Astrocyte (in vitro differentiated cells and primary cell): Measurements from ENCODE around the gene RILP. TPM values are rescaled to one million over a fixed set of nuclear protein-coding genes. Genes with fewer than 3 reads are reported as not detected.

ENCODE experiments used
- DNase-seq: peaks from one replicate; pipeline ENCODE4 v3.0.0-alpha.2; 2010; ENCODE audit warnings: low read depth
- FAIRE-seq: peaks from 2 replicates; lab custom pipeline; 2011; peaks lifted over from hg19 to GRCh38; lab: Jason Lieb, UNC
- H2AFZ ChIP-seq: 2 replicates; pipeline ENCODE4 v1.6.0; 2012; ENCODE audit warnings: low read depth, low read length, inconsistent platforms
- H3K27ac ChIP-seq: 2 replicates; pipeline ENCODE4 v1.5.1; 2011; ENCODE audit warnings: low read depth, low read length, inconsistent platforms
- H3K27me3 ChIP-seq: 2 replicates; pipeline ENCODE4 v1.6.0; 2011; ENCODE audit warnings: low read length, inconsistent platforms; ENCODE audit not compliant: insufficient read depth
- H3K36me3 ChIP-seq: 2 replicates; pipeline ENCODE4 v1.5.1; 2011; ENCODE audit warnings: low read length, inconsistent platforms; ENCODE audit not compliant: insufficient read depth
- H3K4me1 ChIP-seq: 2 replicates; pipeline ENCODE4 v1.5.1; 2011; ENCODE audit warnings: low read length, inconsistent platforms; ENCODE audit not compliant: insufficient read depth
- H3K4me2 ChIP-seq: 2 replicates; pipeline ENCODE4 v1.6.0; 2012; ENCODE audit warnings: low read length, inconsistent platforms
- H3K4me3 ChIP-seq: 2 replicates; pipeline ENCODE4 v1.5.1; 2011; ENCODE audit warnings: low read depth, mild to moderate bottlenecking, low read length, inconsistent platforms; ENCODE audit not compliant: insufficient read depth
- H3K79me2 ChIP-seq: 2 replicates; pipeline ENCODE4 v1.6.0; 2012; ENCODE audit warnings: mild to moderate bottlenecking, low read length, inconsistent platforms; ENCODE audit not compliant: insufficient read depth
- H3K9ac ChIP-seq: 2 replicates; pipeline ENCODE4 v1.6.0; 2012; ENCODE audit warnings: mild to moderate bottlenecking, low read length, inconsistent platforms
- H3K9me3 ChIP-seq: 2 replicates; pipeline ENCODE4 v1.5.1; 2012; ENCODE audit warnings: low read depth, mild to moderate bottlenecking, low read length, inconsistent platforms; ENCODE audit not compliant: insufficient read depth
- H4K20me1 ChIP-seq: 2 replicates; pipeline ENCODE4 v1.6.0; 2012; ENCODE audit warnings: low read length, inconsistent platforms; ENCODE audit not compliant: insufficient read depth
- H3K27ac Mint-ChIP-seq: one replicate; pipeline ENCODE4 v1.8.0; 2021; ENCODE audit warnings: mild to moderate bottlenecking, mixed read lengths; ENCODE audit not compliant: unreplicated experiment
- H3K27me3 Mint-ChIP-seq: one replicate; pipeline ENCODE4 v1.8.0; 2021; ENCODE audit warnings: low read depth, mixed read lengths; ENCODE audit not compliant: unreplicated experiment
- H3K36me3 Mint-ChIP-seq: one replicate; pipeline ENCODE4 v1.8.0; 2021; ENCODE audit warnings: low read depth, mixed read lengths; ENCODE audit not compliant: unreplicated experiment
- H3K4me1 Mint-ChIP-seq: one replicate; pipeline ENCODE4 v1.8.0; 2021; ENCODE audit warnings: low read depth, mixed read lengths; ENCODE audit not compliant: unreplicated experiment
- H3K4me3 Mint-ChIP-seq: one replicate; pipeline ENCODE4 v1.8.0; 2021; ENCODE audit warnings: mild to moderate bottlenecking, moderate library complexity, mixed read lengths; ENCODE audit not compliant: unreplicated experiment
- H3K9me3 Mint-ChIP-seq: one replicate; pipeline ENCODE4 v1.8.0; 2021; ENCODE audit warnings: mild to moderate bottlenecking, mixed read lengths; ENCODE audit not compliant: unreplicated experiment
- EZH2 ChIP-seq: IDR thresholded peaks from 2 replicates; pipeline ENCODE4 v1.6.1; 2012; ENCODE audit warnings: mild to moderate bottlenecking, low read length, inconsistent platforms; ENCODE audit not compliant: insufficient read depth
- total RNA-seq: library from RNA; stranded (reverse); gene quantifications from 2 replicates; pipeline ENCODE4 v1.2.1, GENCODE V29; 2021
- TF ChIP-seq, protein P1 (sequence below): IDR thresholded peaks from 2 replicates; pipeline ENCODE4 v1.5.1; 2011; ENCODE audit warnings: low read depth, mild to moderate bottlenecking, inconsistent platforms, low read length, moderate library complexity; ENCODE audit not compliant: insufficient read depth

RILP gene
- total RNA-seq, 1 donor from 2014 or later: 7.8 TPM

DNA sequence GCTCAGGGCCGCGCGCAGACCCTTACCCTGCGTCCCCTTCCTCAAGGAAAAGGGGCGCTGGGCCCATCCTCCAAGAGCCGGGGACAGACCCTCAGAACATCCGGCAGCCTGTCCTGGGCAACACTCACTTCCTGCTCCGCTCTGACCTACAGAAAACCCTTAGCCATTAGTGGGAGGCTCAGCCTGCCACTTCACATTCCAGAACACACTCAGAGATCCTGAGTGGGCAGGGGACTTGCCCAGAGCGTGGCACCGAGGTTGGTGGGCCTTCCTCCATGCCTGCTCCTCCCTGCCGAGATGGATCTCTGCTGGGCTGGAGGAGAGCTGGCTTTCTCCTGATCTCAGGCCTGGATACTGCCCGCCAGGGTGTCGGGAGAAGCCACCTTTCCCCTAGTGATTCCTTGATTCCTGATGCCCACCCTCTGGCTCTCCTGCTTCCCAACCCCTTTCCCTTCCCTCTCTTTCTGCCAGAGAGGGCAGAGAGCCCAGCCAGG, 5.6 kb downstream of the RILP start:
- Histone ChIP-seq H3K9ac (peak overlapping the region; percentile 38), H3K79me2 (no peaks in the 10 kb centered on the region), H3K27me3 (no peaks in the 10 kb centered on the region), H3K27ac (no peak overlapping the region), H2AFZ (peak overlapping the region; percentile 81), H3K4me3 (peak overlapping the region; percentile 48), H3K36me3 (no peaks in the 10 kb centered on the region), H4K20me1 (no peaks in the 10 kb centered on the region), H3K9me3 (no peaks in the 10 kb centered on the region), H3K4me2 (peak overlapping the region; percentile 84), H3K4me1 (peaks cover 24% of the 10 kb centered on the region)
- FAIRE-seq (no peak), DNase-seq (no peak)
- Mint-ChIP-seq H3K27ac (no peak overlapping the region), H3K4me1 (peaks cover 18% of the 10 kb centered on the region), H3K27me3 (peaks cover 2% of the 10 kb centered on the region), H3K4me3 (peak overlapping the region; percentile 79), H3K36me3 (peaks cover 2% of the 10 kb centered on the region), H3K9me3 (no peaks in the 10 kb centered on the region)
- TF ChIP-seq, protein P1, sequence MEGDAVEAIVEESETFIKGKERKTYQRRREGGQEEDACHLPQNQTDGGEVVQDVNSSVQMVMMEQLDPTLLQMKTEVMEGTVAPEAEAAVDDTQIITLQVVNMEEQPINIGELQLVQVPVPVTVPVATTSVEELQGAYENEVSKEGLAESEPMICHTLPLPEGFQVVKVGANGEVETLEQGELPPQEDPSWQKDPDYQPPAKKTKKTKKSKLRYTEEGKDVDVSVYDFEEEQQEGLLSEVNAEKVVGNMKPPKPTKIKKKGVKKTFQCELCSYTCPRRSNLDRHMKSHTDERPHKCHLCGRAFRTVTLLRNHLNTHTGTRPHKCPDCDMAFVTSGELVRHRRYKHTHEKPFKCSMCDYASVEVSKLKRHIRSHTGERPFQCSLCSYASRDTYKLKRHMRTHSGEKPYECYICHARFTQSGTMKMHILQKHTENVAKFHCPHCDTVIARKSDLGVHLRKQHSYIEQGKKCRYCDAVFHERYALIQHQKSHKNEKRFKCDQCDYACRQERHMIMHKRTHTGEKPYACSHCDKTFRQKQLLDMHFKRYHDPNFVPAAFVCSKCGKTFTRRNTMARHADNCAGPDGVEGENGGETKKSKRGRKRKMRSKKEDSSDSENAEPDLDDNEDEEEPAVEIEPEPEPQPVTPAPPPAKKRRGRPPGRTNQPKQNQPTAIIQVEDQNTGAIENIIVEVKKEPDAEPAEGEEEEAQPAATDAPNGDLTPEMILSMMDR: no peak
- TF ChIP-seq EZH2: no peak

DNA sequence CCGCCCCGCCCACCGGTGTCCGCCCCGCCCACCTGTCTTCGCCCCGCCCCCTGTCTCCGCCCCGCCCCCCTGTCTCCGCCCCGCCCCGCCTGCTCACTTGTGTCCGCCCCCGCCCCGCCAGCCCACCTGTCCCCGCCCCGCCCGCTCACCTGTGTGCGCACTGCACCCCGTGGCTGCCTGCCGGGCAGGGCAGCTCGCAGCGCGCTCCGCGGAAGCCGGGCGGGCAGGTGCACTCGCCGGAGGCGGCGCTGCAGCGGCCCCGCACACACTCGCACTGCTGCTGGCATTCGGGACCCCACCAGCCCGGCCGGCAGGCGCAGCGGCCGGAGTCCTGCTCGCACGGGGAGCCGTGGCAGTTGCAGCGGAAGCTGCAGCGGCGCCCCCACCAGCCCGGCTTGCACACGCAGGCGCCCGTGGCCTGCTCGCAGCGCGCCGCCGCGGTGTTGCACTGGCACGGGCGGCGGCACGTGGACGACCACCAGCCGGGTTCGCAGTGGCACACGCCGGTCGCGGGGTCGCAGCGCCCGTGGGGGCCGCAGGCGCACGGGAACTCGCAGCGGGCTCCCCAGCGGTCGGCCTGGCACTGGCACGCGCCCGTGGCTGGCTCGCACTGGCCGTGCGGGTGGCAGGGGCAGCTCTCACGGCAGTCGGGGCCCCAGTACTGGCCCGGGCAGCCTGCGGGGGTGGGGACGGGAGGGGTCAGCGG, 6.2 kb downstream of the RILP start:
- no peak for TF ChIP-seq EZH2
- TF ChIP-seq, protein P1: no peak
- H3K4me2 ChIP-seq: peak overlapping the region; percentile 84
- Mint-ChIP-seq H3K27me3 (peaks cover 2% of the 10 kb centered on the region), H3K9me3 (no peaks in the 10 kb centered on the region), H3K4me3 (no peak overlapping the region), H3K4me1 (peaks cover 18% of the 10 kb centered on the region), H3K27ac (no peak overlapping the region), H3K36me3 (peaks cover 2% of the 10 kb centered on the region)
- no peaks in the 10 kb centered on the region for H3K9me3 ChIP-seq
- no peaks in the 10 kb centered on the region for H4K20me1 ChIP-seq
- peaks cover 22% of the 10 kb centered on the region for H3K4me1 ChIP-seq
- peak overlapping the region; percentile 81 for H2AFZ ChIP-seq
- H3K4me3 ChIP-seq: peak overlapping the region; percentile 48
- no peaks in the 10 kb centered on the region for H3K27me3 ChIP-seq
- no peaks in the 10 kb centered on the region for H3K36me3 ChIP-seq
- peak overlapping the region; percentile 38 for H3K9ac ChIP-seq
- FAIRE-seq (no peak), DNase-seq (no peak)
- H3K27ac ChIP-seq: no peak overlapping the region
- H3K79me2 ChIP-seq: no peaks in the 10 kb centered on the region

DNA sequence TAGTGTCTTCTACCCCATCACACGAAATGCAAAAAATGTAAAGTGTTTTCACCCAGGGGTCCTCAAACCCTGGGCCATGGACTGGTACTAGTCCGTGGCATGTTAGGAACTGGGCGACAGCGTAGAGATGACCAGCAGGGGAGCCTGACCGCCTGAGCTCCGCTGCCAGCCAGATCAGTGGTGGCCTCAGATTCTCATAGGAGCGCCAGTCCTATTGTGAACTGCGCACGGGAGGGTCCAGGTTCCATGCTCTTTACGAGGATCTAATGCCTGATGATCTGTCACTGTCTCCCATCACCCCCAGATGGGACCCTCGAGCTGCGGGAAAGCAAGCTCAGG, 8.6 kb downstream of the RILP start:
- Histone ChIP-seq H3K27me3 (no peaks in the 10 kb centered on the region), H3K4me1 (peaks cover 21% of the 10 kb centered on the region), H3K4me2 (no peak overlapping the region), H3K9ac (no peak overlapping the region), H2AFZ (no peak overlapping the region), H3K36me3 (no peaks in the 10 kb centered on the region), H3K79me2 (no peaks in the 10 kb centered on the region), H3K9me3 (no peaks in the 10 kb centered on the region), H4K20me1 (no peaks in the 10 kb centered on the region), H3K4me3 (no peak overlapping the region), H3K27ac (no peak overlapping the region)
- H3K4me3 Mint-ChIP-seq: no peak overlapping the region
- FAIRE-seq: no peak
- no peak overlapping the region for H3K27ac Mint-ChIP-seq
- H3K4me1 Mint-ChIP-seq: peaks cover 17% of the 10 kb centered on the region
- peaks cover 4% of the 10 kb centered on the region for H3K27me3 Mint-ChIP-seq
- H3K9me3 Mint-ChIP-seq: no peaks in the 10 kb centered on the region
- TF ChIP-seq EZH2: no peak
- TF ChIP-seq, protein P1: no peak
- peaks cover 8% of the 10 kb centered on the region for H3K36me3 Mint-ChIP-seq
- DNase-seq: no peak
